GM12872 (cell line): ENCODE measurements around the gene CALR3.

ENCODE experiments used
- TF ChIP-seq, protein P1 (sequence below): IDR thresholded peaks from 3 replicates; pipeline ENCODE4 v1.5.1; 2011; ENCODE audit warnings: low read depth, mild to moderate bottlenecking, low read length, moderate library complexity; ENCODE audit not compliant: insufficient read depth

CALR3 gene

GRCh38 chr19:16435238-16435917, 60.6 kb downstream of the CALR3 start:
- TF ChIP-seq, protein P1, sequence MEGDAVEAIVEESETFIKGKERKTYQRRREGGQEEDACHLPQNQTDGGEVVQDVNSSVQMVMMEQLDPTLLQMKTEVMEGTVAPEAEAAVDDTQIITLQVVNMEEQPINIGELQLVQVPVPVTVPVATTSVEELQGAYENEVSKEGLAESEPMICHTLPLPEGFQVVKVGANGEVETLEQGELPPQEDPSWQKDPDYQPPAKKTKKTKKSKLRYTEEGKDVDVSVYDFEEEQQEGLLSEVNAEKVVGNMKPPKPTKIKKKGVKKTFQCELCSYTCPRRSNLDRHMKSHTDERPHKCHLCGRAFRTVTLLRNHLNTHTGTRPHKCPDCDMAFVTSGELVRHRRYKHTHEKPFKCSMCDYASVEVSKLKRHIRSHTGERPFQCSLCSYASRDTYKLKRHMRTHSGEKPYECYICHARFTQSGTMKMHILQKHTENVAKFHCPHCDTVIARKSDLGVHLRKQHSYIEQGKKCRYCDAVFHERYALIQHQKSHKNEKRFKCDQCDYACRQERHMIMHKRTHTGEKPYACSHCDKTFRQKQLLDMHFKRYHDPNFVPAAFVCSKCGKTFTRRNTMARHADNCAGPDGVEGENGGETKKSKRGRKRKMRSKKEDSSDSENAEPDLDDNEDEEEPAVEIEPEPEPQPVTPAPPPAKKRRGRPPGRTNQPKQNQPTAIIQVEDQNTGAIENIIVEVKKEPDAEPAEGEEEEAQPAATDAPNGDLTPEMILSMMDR, result no peak

DNA sequence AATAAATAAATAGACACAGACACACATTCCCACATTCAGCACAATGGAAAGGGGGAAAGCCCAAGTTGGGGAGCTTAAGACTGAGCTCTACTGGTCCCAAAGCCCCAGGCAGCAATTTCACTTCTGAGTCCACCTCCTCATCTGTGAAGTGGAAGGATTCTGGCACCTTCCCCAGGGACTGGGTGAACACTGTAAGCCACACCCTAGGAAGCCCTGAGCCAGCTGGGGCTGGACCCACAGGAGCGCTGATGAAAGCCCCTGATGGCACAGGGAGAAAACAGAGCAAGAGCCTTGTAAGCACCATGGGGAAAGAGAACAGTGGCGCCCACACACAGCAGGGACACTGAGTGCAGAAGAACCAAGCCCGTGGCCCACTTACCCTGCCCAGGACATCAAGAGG, 62.0 kb downstream of the CALR3 start:
- TF ChIP-seq, protein P1, result no peak

- TF ChIP-seq, protein P1, result no peak
These were observed 66.2 kb downstream of the CALR3 start for GRCh38 chr19:16429759-16430091.

GRCh38 chr19:16429066-16429758, 66.8 kb downstream of the CALR3 start:
- TF ChIP-seq, protein P1, result no peak
